HG03097 (cell line): ENCODE measurements around the gene TCEA3.

Experiments
- ATAC-seq: cut with Tn5 transposase; IDR thresholded peaks from one replicate; pipeline ENCODE4 v1.9.1; 2021; ENCODE audit not compliant: unreplicated experiment, low FRiP score

TCEA3 gene

DNA sequence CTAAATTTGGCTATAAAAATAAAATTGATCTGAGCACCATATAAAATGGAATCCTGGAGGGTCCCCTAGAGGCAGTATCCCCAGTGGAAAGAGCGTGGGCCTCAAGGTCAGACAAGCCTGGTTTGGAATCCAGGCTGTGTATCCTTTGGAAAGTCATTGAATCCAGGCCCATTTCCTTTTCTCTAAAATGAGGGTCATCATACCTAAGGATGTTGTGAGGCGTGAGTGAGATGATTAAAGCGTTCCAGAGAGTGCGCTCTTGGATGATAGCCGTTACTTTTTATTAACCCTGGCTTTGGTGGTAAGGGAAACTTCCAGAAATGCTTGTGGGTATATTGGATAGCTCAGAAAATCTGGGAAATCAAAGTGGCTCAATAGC, 54.2 kb downstream of the TCEA3 start:
- no peak for ATAC-seq

- no peak for ATAC-seq
Observed at GRCh38 chr1:23369335-23370013, 55.1 kb downstream of the TCEA3 start, which contains the start of gene ZNF436. Gene ZNF436 (minus strand): TSS chr1:23369836. CDS start chr1:23368005, 1,831 bp downstream.

DNA sequence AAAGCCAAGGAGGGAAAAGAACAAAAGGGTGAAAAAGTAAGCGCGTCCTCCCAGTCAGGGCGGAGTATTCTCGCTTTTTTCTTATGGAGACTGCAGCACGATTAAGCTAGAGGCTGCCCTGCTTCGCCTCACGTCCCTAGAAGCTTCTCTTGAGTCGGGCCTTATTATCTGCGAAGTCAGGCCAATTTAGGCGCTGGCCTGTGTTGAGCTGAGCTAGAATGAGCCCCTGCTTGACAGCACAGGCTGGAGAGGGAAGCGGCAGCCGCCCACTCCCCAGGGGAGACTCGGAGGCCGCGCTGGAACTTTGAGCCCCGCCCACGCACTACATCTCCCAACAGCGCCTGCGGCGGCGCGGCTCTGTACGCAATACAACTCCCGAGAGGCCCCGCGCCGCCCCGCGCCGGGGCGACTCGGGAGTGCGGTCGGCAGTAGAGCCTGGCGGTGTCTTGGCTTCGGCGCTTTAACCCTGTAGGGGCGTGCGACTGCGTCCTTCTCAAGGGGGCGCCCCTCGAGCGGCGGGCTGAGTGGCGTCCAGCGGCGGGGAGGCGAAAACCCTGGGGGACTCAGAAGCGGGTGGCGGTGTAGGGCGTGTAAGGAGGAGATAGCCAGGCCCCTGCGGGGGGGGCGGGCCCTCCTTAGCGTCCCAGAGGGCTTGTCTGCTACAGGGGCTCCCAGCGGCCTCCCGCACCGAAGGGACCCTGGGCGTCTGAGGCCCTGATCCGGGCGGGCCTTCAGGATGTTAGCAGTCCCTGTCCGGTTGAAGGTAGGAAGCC, 55.8 kb downstream of the TCEA3 start:
- ATAC-seq = peak; percentile 64

GRCh38 chr1:23367791-23368561, 56.6 kb downstream of the TCEA3 start:
- peak; percentile 92 for ATAC-seq

- no peak for ATAC-seq
Observed at GRCh38 chr1:23367451-23367790, 57.1 kb downstream of the TCEA3 start.

GRCh38 chr1:23366598-23366997, 58.0 kb downstream of the TCEA3 start:
- ATAC-seq = no peak

DNA sequence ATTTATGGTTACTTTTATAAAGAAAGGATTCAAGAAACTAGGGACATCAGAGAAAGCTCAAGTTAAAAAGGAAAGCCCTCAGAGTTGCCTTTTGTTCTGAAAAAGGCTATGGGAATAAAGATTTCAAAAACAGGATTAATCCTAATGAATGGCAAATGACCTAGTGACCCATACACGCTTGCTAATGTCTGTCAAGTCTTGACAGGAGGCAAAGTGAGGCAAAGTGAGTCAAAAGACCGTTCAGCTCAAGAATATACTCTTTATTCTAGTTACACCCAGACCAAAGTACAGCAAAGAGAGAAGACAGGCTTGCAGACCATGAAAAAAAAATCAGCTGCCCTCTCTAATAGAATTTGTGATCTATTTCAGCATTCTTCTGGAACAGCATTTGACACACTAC, 58.4 kb downstream of the TCEA3 start:
- ATAC-seq = no peak

DNA sequence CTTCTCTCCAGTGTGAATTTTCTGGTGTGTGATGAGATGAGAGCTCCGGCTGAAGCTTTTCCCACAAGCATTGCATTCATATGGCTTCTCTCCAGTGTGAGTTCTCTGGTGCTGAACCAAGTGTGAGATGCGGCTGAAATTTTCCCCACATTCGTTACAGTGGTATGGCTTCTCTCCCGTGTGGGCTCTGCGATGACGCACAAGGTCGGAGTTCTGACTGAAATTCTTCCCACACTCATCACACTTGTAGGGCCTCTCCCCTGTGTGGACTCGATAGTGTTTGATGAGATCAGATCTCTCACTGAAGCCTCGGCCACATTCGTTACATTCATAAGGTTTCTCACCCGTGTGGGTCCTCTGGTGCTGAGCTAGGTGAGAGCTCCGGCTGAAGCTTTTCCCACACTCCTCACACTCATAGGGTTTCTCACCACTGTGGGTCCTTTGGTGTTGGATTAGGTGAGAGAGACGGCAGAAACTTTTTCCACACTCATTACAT, 62.3 kb downstream of the TCEA3 start:
- no peak for ATAC-seq

DNA sequence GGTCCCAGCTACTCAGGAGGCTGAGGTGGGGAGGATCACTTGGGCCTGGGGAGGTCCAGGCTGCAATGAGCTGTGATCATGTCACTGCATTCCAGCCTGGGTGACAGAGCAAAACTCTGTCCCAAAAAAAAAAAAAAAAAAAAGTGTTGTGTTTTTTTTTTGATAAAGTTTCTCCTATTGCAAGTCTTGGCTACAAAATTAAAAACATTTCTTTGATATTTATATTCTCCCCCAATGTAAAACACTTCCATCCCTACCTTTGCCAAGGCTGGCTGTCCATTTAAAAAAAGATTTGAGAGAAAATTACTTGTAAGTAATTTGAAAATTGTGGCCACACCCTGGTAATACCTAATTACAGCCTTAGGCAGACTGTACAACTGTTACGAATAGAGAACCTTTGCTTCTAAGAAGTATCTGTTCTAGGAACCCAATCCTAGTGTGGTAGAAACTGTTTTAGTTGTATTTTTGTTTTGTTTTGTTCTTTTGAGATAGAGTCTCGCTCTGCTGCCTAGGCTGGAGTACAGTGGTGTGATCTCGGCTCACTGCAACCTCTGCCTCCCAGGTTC, 66.2 kb downstream of the TCEA3 start:
- ATAC-seq = no peak

GRCh38 chr1:23357138-23357908, 67.2 kb downstream of the TCEA3 start:
- no peak for ATAC-seq

DNA sequence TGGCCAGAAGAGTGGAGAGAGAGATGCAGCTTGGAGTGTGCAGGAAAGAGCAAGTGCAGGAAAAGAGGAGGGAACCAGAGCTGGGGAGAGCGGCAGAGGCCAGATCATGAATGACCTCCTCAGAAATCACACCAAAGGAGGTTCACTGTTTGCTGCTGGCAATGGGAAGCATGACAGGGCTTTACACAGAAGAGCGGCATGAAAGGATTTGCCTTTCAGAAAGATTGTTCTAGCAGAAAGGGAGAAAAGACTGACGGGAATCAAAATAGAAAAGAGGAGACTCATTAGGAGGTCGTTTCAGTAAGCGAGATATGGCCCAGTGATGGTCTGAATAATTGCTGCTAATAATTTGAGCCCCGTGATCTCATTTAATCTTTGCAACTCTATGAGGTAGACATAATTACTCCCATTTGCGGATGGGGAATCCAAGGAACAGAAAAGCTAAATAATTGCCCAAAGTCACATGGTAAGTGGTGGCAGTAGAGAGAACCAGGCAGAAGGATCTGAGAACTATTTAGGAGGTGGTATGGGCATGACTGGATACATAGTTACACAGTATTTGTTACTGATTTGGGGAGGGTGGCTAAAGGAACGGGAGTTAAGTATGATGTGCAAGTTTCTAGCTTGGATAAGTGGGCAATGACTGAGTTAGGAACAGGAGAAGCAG, 67.9 kb downstream of the TCEA3 start:
- no peak for ATAC-seq

DNA sequence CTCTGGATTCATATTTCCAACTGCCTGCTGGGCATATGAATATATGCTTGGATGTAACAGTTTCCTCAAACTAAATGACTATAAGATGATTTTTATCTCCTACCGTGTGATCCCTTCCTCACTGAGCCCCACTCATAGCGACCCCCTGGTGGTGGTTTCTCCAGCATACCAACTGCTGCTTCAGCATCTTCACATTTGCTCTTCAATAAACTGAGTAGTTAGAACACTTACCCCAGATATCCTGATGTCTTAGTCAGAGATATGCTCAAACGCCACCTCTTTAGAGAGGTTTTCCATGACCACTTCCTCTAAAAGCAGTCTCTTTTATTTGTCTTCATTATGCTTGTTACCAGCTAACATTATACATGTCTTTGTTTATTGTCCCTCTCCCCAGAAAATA, 70.3 kb downstream of the TCEA3 start:
- ATAC-seq = no peak

DNA sequence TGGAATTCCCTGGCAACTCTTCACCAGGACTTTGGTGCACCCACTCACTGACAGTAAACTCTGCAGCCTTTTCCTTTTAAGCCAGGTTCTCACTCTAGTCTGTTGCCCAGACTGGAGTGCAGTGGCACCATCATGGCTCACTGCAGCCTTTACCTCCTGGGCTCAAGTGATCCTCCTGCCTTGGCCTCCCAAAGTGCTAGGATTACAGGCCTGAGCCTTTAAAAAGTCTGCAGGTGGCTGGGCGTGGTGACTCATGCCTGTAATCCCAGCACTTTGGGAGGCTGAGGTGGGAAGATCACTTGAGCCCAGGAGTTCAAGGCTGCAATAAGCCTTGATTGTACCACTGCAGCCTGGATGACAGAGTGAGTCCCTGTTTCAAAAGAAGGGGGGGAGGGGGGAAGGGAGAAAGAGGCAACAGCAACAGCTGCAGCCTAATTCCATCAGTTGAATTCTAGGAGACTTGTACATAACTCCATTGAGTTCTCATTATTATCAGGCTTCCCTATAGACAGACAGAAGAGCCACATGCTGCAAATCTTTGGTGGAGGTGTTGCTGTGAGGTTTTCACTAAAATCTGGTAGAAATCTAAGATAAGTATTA, 72.4 kb downstream of the TCEA3 start:
- no peak for ATAC-seq

DNA sequence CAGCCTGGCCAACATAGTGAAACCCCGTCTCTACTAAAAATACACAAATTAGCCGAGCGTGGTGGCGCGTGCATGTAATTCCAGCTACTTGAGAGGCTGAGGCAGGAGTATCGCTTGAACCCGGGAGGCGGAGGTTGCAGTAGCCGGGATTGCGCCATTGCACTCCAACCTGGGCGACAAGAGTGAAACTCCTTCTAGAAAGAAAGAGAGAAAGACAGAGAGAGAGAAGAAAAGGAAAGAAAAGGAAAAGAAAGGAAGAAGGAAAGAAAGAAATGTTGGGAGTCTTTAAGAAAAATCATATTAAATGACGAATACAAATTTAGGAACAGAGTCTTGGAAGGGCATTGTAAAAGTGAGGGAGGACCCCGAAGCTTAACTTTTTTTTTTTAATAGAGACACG, 78.6 kb downstream of the TCEA3 start:
- no peak for ATAC-seq

DNA sequence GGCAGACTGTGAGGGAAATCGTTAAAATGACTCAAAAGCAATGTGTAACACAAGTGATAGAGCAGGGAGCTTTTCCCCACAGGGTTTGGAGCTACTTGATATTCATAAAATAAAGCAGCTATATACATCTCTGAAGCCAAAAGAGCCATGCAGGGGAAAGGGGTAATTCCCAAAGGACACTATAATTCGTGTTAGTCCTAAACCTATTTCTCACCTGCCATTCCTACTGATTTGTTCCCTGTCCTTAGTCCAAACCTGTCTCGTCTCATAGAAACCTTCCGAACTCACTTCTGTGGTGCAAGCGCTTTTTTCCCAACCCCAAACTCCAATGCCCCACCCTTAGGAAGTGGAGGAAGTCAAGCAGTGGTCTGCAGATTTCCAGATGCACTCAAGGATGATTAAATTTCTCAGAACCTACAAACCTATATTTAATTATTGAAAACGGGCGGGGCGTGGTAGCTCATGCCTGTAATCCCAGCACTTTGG, 79.5 kb downstream of the TCEA3 start:
- no peak for ATAC-seq

DNA sequence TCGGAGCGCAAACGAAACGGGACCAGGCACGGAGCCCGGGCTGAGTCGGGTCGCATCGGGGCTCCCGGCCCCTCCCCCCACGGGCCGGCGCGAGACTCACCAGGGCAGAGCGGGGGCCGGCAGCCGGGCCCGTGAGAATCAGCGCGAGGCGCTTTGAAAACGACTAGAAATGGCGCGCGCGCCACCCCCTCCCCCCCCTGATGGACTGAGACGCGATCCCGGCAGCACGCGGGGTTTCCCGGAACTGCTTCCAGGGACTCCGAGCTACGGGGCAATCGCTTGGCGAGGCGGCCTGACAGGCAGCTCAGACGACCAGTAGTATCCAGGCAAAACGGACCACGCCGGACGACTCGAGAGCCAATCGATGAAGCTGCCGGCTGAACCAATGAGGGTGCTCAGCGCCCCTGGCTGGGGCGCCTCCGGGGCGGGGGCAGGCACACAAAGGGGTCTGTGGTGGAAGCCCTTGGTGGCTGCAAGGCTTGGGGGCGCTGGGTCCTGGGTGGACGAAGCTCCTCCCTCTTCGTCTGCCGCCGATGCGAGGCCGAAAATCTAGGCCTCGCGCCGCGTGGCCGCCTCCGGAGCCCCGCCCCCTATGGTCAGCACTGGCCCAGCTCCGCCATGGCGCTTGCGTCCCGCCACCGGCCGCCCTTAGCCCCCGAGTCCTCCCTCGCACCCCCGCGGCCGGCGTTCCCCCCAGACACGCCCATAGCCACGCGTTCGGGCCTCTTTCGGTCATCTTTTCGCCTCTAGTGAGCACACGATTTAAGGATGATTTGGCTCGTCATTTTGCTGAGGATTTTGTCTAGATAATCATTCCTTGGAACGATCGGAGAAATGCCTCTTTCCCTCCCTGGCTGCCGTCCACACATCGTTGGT, 80.2 kb downstream of the TCEA3 start, which contains the start of gene HNRNPR:
Gene HNRNPR, minus strand, starts transcription at position 174 of the 876 bp plus-strand sequence. CDS start 3,276 bp downstream, outside the sequence.
- ATAC-seq = peak; percentile 93

GRCh38 chr1:23343221-23344110, 81.1 kb downstream of the TCEA3 start:
- peak; percentile 8 for ATAC-seq
